ENCODE data around the gene TMPRSS9. TPM values are rescaled to one million over a fixed set of nuclear protein-coding genes. Genes with fewer than 3 reads are reported as not detected.

TMPRSS9 gene
- total RNA-seq, 1 donor from 2014 or later: not detected

GRCh38 chr19:2419754-2420153, 59.7 kb downstream of the TMPRSS9 start:
- H3K27me3 ChIP-seq (ENCODE audit: control insufficient read depth, insufficient read depth, low read length): no peaks in the 10 kb centered on the region
- no peak overlapping the region for H3K4me3 ChIP-seq (ENCODE audit: low read depth, low read length)
- DNase-seq (ENCODE audit: low read depth): no peak
- no peaks in the 10 kb centered on the region for H3K36me3 ChIP-seq (ENCODE audit: control insufficient read depth, insufficient read depth, low read length)
- TF ChIP-seq CTCF (IDR thresholded peaks at IDR 0.05; ENCODE audit: insufficient read depth, low read length, poor library complexity, severe bottlenecking): no peak

DNA sequence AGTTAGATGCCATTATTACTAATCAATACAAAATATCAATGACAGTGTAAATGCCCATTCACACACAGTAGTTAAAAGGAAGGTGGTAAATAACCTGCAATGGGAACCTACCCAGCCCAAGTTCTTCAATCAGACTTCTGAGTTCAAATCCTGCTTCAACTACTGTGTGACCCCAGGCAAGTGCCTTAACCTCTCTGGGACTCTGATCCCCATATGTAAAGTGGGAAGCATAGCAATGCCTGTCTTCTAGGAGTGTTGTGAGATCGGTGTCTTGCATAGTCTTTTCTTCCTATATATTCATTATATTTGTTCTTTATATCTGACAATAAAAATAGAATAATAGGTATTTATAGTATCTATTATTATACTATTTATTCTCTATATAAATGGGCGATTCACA, 60.4 kb downstream of the TMPRSS9 start:
- H3K4me3 ChIP-seq (ENCODE audit: low read depth, low read length): no peak overlapping the region

GRCh38 chr19:2421581-2422306, 61.7 kb downstream of the TMPRSS9 start:
- Histone ChIP-seq H3K27me3 (ENCODE audit: control insufficient read depth, insufficient read depth, low read length) (no peaks in the 10 kb centered on the region), H3K4me3 (ENCODE audit: low read depth, low read length) (no peak overlapping the region), H3K36me3 (ENCODE audit: control insufficient read depth, insufficient read depth, low read length) (peaks cover 1% of the 10 kb centered on the region)
- DNase-seq (ENCODE audit: low read depth): no peak
- TF ChIP-seq CTCF (IDR thresholded peaks at IDR 0.05; ENCODE audit: insufficient read depth, low read length, poor library complexity, severe bottlenecking): no peak

More for the DNA sequence above, 60.4 kb downstream of the TMPRSS9 start:
- DNase-seq (ENCODE audit: low read depth): no peak
- H3K36me3 ChIP-seq (ENCODE audit: control insufficient read depth, insufficient read depth, low read length): no peaks in the 10 kb centered on the region
- H3K27me3 ChIP-seq (ENCODE audit: control insufficient read depth, insufficient read depth, low read length): no peaks in the 10 kb centered on the region
- TF ChIP-seq CTCF (IDR thresholded peaks at IDR 0.05; ENCODE audit: insufficient read depth, low read length, poor library complexity, severe bottlenecking): no peak

DNA sequence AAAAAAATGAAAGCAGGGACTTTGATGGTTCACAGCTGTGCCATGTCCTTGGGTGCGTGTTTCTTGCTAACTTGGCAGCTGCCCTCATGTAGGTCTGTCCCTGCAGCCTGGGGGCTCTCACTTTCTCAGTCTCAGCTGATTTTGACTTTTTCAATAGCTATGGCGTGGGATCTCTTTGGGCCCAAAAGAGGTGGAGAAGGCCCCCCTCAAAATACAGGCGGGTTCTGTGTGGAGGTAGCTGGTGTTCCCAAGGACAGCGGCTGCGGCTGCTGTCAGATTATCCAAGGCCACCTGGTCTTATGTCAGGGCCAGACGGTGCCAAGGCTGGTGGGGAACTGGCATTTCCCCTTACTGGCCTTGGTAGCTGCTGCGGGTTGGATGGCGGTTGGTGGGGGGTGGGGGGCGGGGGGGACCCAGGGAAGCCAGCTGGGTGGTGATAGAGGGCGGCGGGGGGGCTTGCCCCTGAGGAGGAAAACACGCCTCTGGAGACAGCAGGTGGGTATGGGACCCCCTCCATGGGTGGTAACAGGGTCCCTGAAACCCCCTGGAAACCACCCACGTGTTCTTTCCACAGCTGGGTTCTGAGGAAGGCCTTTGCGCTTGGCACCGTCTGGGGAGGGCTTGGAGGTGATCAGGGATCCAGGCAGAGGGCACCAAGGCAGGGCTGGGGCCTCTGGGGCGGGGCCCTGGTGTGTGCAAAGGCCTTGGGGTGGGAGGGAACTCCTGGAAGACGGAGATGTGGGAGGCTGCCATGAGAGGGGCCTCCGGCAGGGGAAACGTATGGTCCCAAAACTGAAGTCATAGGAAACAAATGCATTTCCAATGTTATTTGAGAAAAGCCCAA, 63.2 kb downstream of the TMPRSS9 start:
- no peak for TF ChIP-seq CTCF (IDR thresholded peaks at IDR 0.05; ENCODE audit: insufficient read depth, low read length, poor library complexity, severe bottlenecking)
- no peak overlapping the region for H3K4me3 ChIP-seq (ENCODE audit: low read depth, low read length)

GRCh38 chr19:2423915-2424685, 64.0 kb downstream of the TMPRSS9 start:
- TF ChIP-seq CTCF (IDR thresholded peaks at IDR 0.05; ENCODE audit: insufficient read depth, low read length, poor library complexity, severe bottlenecking): no peak
- Histone ChIP-seq H3K27me3 (ENCODE audit: control insufficient read depth, insufficient read depth, low read length) (no peaks in the 10 kb centered on the region), H3K4me3 (ENCODE audit: low read depth, low read length) (no peak overlapping the region), H3K36me3 (ENCODE audit: control insufficient read depth, insufficient read depth, low read length) (peaks cover 1% of the 10 kb centered on the region)
- no peak for DNase-seq (ENCODE audit: low read depth)

More for the DNA sequence above, 63.2 kb downstream of the TMPRSS9 start:
- no peak for DNase-seq (ENCODE audit: low read depth)
- Histone ChIP-seq H3K36me3 (ENCODE audit: control insufficient read depth, insufficient read depth, low read length) (peaks cover 1% of the 10 kb centered on the region), H3K27me3 (ENCODE audit: control insufficient read depth, insufficient read depth, low read length) (no peaks in the 10 kb centered on the region)
